IPS-NIHi7 (cell line): ENCODE data around the gene ARL6IP6.

Experiments used
- DNase-seq: peaks from one replicate; pipeline ENCODE4 v3.0.0; 2012; ENCODE audit warnings: mixed read lengths; ENCODE audit errors: extremely low spot score

Gene ARL6IP6

GRCh38 chr2:152804687-152805408 is 86.4 kb downstream of the ARL6IP6 start:
- DNase-seq: no peak

- DNase-seq: no peak
Measured at GRCh38 chr2:152811916-152812315, 93.5 kb downstream of the ARL6IP6 start.
